ENCODE measurements around the gene SIX2.

Gene SIX2

DNA sequence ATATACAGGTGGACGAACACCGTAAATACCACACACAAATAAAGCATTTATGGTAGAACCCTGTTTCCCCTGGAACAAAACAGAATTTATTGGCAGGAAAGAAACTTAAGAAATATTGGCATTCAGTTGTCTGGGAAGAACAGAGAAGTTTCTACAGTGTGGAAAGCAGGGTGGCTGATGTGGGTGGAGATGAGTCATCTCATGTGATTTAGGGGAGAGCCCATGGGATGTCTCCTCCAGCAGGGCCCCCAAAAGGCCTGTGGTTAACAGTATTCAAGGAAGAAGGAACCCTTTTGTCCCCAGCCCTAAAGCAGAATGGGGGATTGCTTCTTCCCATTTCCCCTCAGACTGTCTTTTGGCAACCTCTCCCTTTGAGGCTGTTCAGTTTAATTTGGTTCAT is 43.6 kb downstream of the SIX2 start:
- no peak for DNase-seq (ENCODE audit: low read depth, low spot score)
- Histone ChIP-seq H3K9me3 (ENCODE audit: control insufficient read depth, insufficient read depth, low read length) (no peaks in the 10 kb centered on the region), H3K4me3 (ENCODE audit: low read length) (no peak overlapping the region), H3K4me1 (ENCODE audit: control insufficient read depth, insufficient read depth, low read length) (peaks cover 3% of the 10 kb centered on the region; the same call in 1 of the 2 replicates), H3K27me3 (ENCODE audit: control insufficient read depth, insufficient read depth, low read length) (no peaks in the 10 kb centered on the region), H3K27ac (ENCODE audit: low read length) (no peak overlapping the region), H3K36me3 (ENCODE audit: control insufficient read depth, insufficient read depth, low read length) (no peaks in the 10 kb centered on the region)
- no CpG with 5 or more reads among the region's 2 CpGs for WGBS (ENCODE audit: insufficient coverage, insufficient read length)

DNA sequence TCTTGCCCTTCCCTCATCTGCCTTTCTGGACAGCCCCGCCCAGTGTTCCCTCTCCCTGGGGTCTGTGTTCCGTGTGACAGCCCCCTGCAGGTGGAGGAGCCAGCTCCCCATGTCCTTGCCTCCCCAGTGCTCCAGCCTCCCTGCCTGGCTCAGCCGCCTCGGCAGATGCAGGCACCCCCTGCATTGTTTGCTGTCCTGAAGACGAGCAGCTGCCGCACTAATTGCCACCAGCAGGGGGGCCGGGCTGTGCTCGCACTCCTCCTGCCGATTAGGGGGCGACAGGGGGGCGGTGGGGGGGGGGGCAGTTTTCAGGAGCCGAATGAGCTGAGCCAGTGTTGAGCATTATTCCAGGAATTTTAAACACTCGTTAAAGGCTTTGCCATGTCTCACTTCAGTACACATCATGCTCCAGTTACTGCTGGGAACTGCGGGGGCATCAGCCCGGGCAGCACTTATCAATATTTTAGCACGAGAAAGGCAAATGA is 44.5 kb downstream of the SIX2 start:
- no peak for DNase-seq (ENCODE audit: low read depth, low spot score)

DNA sequence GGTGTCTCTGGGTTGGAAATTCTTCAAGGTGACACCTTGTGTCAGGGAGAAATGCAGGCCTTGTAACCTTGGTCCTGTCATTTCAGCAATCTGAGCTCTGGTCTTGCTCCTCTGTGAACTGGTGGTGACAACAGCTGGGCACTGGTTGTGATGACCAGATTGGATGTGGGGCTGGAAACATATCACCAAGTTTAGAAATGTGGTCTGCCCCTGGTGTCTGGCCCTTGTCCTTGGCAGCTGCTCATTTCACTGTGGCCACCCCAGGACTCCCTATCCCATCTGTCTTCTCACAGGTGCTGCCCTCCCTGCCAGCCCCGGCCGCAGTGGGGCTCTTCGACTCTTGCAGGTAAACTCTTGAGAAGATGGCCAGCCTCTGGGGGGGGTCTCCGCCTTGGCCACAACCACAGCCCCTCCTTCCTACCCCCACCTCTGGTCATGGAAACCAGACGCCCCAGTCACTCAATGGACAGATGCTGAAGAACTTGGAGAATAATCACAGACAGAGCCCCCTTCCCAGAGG is 47.0 kb downstream of the SIX2 start:
- Histone ChIP-seq H3K27me3 (ENCODE audit: control insufficient read depth, insufficient read depth, low read length) (no peaks in the 10 kb centered on the region), H3K36me3 (ENCODE audit: control insufficient read depth, insufficient read depth, low read length) (no peaks in the 10 kb centered on the region), H3K4me3 (ENCODE audit: low read length) (no peak overlapping the region), H3K4me1 (ENCODE audit: control insufficient read depth, insufficient read depth, low read length) (peaks cover 3% of the 10 kb centered on the region; the same call in 1 of the 2 replicates), H3K9me3 (ENCODE audit: control insufficient read depth, insufficient read depth, low read length) (no peaks in the 10 kb centered on the region), H3K27ac (ENCODE audit: low read length) (no peak overlapping the region)
- WGBS (ENCODE audit: insufficient coverage, insufficient read length): no CpG with 5 or more reads among the region's 5 CpGs
- no peak for DNase-seq (ENCODE audit: low read depth, low spot score)

More for the DNA sequence above, 44.5 kb downstream of the SIX2 start:
- no CpG with 5 or more reads among the region's 16 CpGs for WGBS (ENCODE audit: insufficient coverage, insufficient read length)
- no peak overlapping the region for H3K27ac ChIP-seq (ENCODE audit: low read length)
- peaks cover 3% of the 10 kb centered on the region; the same call in 1 of the 2 replicates for H3K4me1 ChIP-seq (ENCODE audit: control insufficient read depth, insufficient read depth, low read length)
- H3K9me3 ChIP-seq (ENCODE audit: control insufficient read depth, insufficient read depth, low read length): no peaks in the 10 kb centered on the region
- H3K4me3 ChIP-seq (ENCODE audit: low read length): no peak overlapping the region
- no peaks in the 10 kb centered on the region for H3K27me3 ChIP-seq (ENCODE audit: control insufficient read depth, insufficient read depth, low read length)
- no peaks in the 10 kb centered on the region for H3K36me3 ChIP-seq (ENCODE audit: control insufficient read depth, insufficient read depth, low read length)

DNA sequence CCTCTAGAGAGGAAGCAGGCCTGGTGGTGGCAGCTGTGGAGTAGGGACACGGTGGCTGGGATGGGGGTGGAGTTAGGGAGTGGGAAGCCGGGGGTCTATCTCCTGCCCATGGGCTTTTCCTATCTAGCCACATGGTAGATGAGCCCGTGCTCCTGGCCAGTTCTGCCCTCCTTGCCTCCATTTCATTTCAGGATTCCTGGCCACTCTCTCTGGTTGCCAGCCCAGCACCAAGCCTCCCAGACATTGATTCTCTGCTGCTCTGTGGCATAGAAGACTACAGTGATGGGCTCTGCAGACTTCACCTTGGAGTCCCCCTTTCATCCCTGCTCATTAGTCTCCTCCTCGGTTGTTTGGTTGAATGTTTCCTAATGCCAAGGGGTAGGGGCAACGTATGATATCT is 48.4 kb downstream of the SIX2 start:
- DNase-seq (ENCODE audit: low read depth, low spot score): no peak
- H3K36me3 ChIP-seq (ENCODE audit: control insufficient read depth, insufficient read depth, low read length): no peaks in the 10 kb centered on the region
- H3K9me3 ChIP-seq (ENCODE audit: control insufficient read depth, insufficient read depth, low read length): no peaks in the 10 kb centered on the region
- no peak overlapping the region for H3K27ac ChIP-seq (ENCODE audit: low read length)
- WGBS (ENCODE audit: insufficient coverage, insufficient read length): no CpG with 5 or more reads among the region's 5 CpGs
- H3K4me3 ChIP-seq (ENCODE audit: low read length): no peak overlapping the region
- peaks cover under 1% of the 10 kb centered on the region; the same call in 1 of the 2 replicates for H3K27me3 ChIP-seq (ENCODE audit: control insufficient read depth, insufficient read depth, low read length)
- H3K4me1 ChIP-seq (ENCODE audit: control insufficient read depth, insufficient read depth, low read length): peaks cover 3% of the 10 kb centered on the region; the same call in 1 of the 2 replicates

DNA sequence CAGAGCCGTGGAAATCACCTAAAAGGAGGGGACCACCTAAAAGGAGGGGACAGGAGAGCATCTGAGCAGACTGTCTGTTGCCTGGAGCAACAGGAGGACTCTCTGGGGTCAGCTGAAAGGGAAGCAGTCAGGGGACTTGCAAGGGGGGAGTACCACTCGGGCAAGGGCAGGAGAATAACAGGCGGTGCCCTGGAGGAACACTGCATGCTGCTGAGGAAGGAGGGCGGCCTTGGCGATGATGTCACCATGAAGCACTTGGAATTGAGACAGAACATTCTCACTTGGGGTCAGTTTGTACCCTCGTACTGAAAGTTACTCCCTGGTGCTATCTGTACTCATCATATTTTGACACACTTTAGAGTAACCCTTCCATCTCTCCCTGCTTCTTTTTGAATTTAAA is 49.4 kb downstream of the SIX2 start:
- DNase-seq (ENCODE audit: low read depth, low spot score): no peak
- WGBS (ENCODE audit: insufficient coverage, insufficient read length): no CpG with 5 or more reads among the region's 6 CpGs
- H3K27ac ChIP-seq (ENCODE audit: low read length): no peak overlapping the region
- no peak overlapping the region for H3K4me3 ChIP-seq (ENCODE audit: low read length)
- H3K36me3 ChIP-seq (ENCODE audit: control insufficient read depth, insufficient read depth, low read length): no peaks in the 10 kb centered on the region
- H3K27me3 ChIP-seq (ENCODE audit: control insufficient read depth, insufficient read depth, low read length): peaks cover 9% of the 10 kb centered on the region
- H3K9me3 ChIP-seq (ENCODE audit: control insufficient read depth, insufficient read depth, low read length): no peaks in the 10 kb centered on the region
- peaks cover 6% of the 10 kb centered on the region; the same call in 1 of the 2 replicates for H3K4me1 ChIP-seq (ENCODE audit: control insufficient read depth, insufficient read depth, low read length)

DNA sequence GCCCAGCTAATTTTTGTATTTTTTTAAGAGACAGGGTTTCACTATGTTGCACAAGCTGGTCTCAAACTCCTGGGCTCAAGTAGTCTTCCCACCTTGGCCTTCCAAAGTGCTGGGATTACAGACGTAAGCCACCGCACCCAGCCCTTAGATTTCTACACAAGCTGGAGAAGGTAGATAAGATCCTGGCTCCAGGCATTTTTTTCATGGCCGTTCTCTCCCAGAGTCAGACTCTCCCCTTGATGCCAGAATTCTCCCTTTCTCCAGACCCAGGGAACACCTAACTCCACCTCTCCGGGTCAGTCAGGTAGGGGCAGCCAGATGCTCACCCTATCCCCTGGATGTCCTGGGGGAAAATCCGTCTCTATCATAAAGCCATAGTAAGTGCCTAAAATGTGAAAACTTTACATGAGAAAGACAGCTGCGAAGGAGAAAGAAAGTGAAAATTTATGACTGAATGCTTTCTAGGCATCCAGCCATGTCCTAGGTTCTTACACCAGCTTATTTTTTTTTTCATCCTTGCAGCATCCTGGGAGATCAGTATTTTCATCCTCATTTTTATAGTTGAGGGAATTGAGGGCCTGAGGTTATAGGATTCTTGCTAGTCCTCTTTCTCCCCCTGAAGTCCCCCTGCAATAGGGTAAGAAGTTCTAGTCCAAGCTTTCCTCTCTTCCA is 51.5 kb downstream of the SIX2 start:
- Histone ChIP-seq H3K27ac (ENCODE audit: low read length) (no peak overlapping the region), H3K36me3 (ENCODE audit: control insufficient read depth, insufficient read depth, low read length) (no peaks in the 10 kb centered on the region), H3K4me3 (ENCODE audit: low read length) (no peak overlapping the region), H3K9me3 (ENCODE audit: control insufficient read depth, insufficient read depth, low read length) (no peaks in the 10 kb centered on the region), H3K27me3 (ENCODE audit: control insufficient read depth, insufficient read depth, low read length) (peaks cover 29% of the 10 kb centered on the region), H3K4me1 (ENCODE audit: control insufficient read depth, insufficient read depth, low read length) (peaks cover 8% of the 10 kb centered on the region)
- DNase-seq (ENCODE audit: low read depth, low spot score): no peak
- WGBS (ENCODE audit: insufficient coverage, insufficient read length): no CpG with 5 or more reads among the region's 6 CpGs

DNA sequence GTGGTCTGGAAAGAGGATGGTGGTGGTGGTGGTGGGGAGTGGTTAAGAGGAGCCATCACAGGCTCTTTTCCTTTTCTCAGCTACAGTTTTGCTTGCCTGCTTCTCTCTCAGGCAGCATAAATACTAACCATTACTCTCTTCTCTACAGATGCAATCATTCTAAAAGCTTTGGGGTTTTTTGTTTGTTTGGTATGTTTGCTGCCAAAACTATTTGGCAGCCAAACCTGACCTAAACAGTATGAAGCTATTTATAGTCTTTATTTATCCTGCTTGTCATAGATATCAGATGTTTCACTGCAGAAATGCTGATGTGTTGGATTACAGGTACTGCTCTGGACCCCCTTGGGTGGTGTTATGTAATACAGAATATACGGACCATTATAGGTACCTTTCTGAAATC is 52.4 kb downstream of the SIX2 start:
- Histone ChIP-seq H3K9me3 (ENCODE audit: control insufficient read depth, insufficient read depth, low read length) (no peaks in the 10 kb centered on the region), H3K27me3 (ENCODE audit: control insufficient read depth, insufficient read depth, low read length) (peaks cover 36% of the 10 kb centered on the region), H3K4me1 (ENCODE audit: control insufficient read depth, insufficient read depth, low read length) (peaks cover 11% of the 10 kb centered on the region), H3K4me3 (ENCODE audit: low read length) (no peak overlapping the region), H3K36me3 (ENCODE audit: control insufficient read depth, insufficient read depth, low read length) (no peaks in the 10 kb centered on the region), H3K27ac (ENCODE audit: low read length) (no peak overlapping the region)
- DNase-seq (ENCODE audit: low read depth, low spot score): no peak
- no CpG with 5 or more reads among the region's 1 CpG for WGBS (ENCODE audit: insufficient coverage, insufficient read length)

DNA sequence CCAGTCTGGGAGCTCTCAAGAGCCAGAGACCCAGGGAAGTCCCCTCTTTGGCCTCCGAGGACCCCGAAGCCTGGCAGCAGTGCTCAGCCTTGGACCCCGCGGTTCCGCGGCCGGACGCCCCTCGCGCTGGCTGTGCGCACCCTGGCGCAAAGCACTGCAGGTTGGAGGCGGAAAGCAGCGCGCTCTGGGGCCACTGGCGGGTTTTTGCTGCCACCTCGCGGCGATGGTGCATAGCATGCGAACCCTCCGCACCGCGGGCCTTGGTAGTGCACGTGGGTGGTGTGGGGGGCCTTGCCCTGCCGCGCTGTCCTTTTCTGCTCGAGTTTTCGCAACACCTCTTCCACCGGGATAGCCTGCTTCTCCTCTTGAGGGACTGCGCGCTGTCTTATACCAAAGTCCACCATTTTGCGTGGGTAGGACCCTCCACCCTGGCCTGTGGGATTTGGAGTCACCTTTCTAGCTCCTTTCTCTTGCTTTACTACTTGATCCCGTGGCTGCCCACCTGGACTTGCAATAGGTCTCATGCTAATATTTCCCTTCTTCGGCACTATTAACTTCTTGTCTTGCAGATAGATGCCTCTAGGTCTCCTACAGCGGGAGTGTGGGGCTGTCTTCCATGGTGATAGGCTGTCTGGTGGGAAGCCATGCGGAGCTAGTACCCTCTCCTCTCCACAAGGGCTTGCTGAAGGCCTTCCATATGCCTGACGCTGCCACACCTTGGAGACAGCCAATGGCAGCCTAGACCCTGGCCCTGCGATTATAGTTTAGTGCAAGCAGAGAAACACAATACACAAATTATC is 53.5 kb downstream of the SIX2 start:
- no CpG with 5 or more reads among the region's 38 CpGs for WGBS (ENCODE audit: insufficient coverage, insufficient read length)
- peaks cover 47% of the 10 kb centered on the region for H3K27me3 ChIP-seq (ENCODE audit: control insufficient read depth, insufficient read depth, low read length)
- no peak overlapping the region for H3K27ac ChIP-seq (ENCODE audit: low read length)
- no peak overlapping the region for H3K4me3 ChIP-seq (ENCODE audit: low read length)
- no peak for DNase-seq (ENCODE audit: low read depth, low spot score)
- no peaks in the 10 kb centered on the region for H3K9me3 ChIP-seq (ENCODE audit: control insufficient read depth, insufficient read depth, low read length)
- H3K4me1 ChIP-seq (ENCODE audit: control insufficient read depth, insufficient read depth, low read length): peaks cover 11% of the 10 kb centered on the region
- H3K36me3 ChIP-seq (ENCODE audit: control insufficient read depth, insufficient read depth, low read length): no peaks in the 10 kb centered on the region
